ENCODE measurements around the gene TRIOBP.

The TRIOBP gene

GRCh38 chr22:37801946-37802309, 105.1 kb downstream of the TRIOBP start:
- in situ Hi-C loops (cut with HindIII; ENCODE audit: low sequenced_read_pairs), result no loop called here

- in situ Hi-C loops (cut with HindIII; ENCODE audit: low sequenced_read_pairs), result no loop called here
Measured at GRCh38 chr22:37802310-37803194, 105.7 kb downstream of the TRIOBP start.

- in situ Hi-C loops (cut with HindIII; ENCODE audit: low sequenced_read_pairs), result no loop called here
Measured at GRCh38 chr22:37803195-37803638, 106.4 kb downstream of the TRIOBP start.

GRCh38 chr22:37803639-37804351, 106.9 kb downstream of the TRIOBP start:
- in situ Hi-C loops (cut with HindIII; ENCODE audit: low sequenced_read_pairs), result no loop called here

- in situ Hi-C loops (cut with HindIII; ENCODE audit: low sequenced_read_pairs), result no loop called here
Measured at GRCh38 chr22:37804352-37804880, 107.6 kb downstream of the TRIOBP start.

- in situ Hi-C loops (cut with HindIII; ENCODE audit: low sequenced_read_pairs), result no loop called here
Measured at GRCh38 chr22:37804881-37805809, 108.3 kb downstream of the TRIOBP start.

- in situ Hi-C loops (cut with HindIII; ENCODE audit: low sequenced_read_pairs), result no loop called here
Measured at GRCh38 chr22:37805810-37806277, 109.0 kb downstream of the TRIOBP start.

GRCh38 chr22:37806409-37807333, 109.8 kb downstream of the TRIOBP start:
- in situ Hi-C loops (cut with HindIII; ENCODE audit: low sequenced_read_pairs), result no loop called here

GRCh38 chr22:37807410-37808293, 110.8 kb downstream of the TRIOBP start, which contains the start of gene GCAT:
GCAT (plus strand) TSS chr22:37807934; CDS start chr22:37807968, 34 bp downstream.
- in situ Hi-C loops (cut with HindIII; ENCODE audit: low sequenced_read_pairs), result no loop called here

GRCh38 chr22:37808294-37808657, 111.4 kb downstream of the TRIOBP start:
- in situ Hi-C loops (cut with HindIII; ENCODE audit: low sequenced_read_pairs), result no loop called here

GRCh38 chr22:37809672-37810333, 113.0 kb downstream of the TRIOBP start:
- in situ Hi-C loops (cut with HindIII; ENCODE audit: low sequenced_read_pairs), result no loop called here

GRCh38 chr22:37811867-37812266, 115.0 kb downstream of the TRIOBP start:
- in situ Hi-C loops (cut with HindIII; ENCODE audit: low sequenced_read_pairs), result no loop called here

- in situ Hi-C loops (cut with HindIII; ENCODE audit: low sequenced_read_pairs), result no loop called here
Measured at GRCh38 chr22:37812869-37813678, 116.2 kb downstream of the TRIOBP start.

GRCh38 chr22:37815593-37815992, 118.7 kb downstream of the TRIOBP start:
- in situ Hi-C loops (cut with HindIII; ENCODE audit: low sequenced_read_pairs), result no loop called here

GRCh38 chr22:37816543-37817180, 119.8 kb downstream of the TRIOBP start:
- in situ Hi-C loops (cut with HindIII; ENCODE audit: low sequenced_read_pairs), result no loop called here

- in situ Hi-C loops (cut with HindIII; ENCODE audit: low sequenced_read_pairs), result no loop called here
Measured at GRCh38 chr22:37817705-37818408, 121.0 kb downstream of the TRIOBP start.
